Upper lobe of left lung (tissue), 4 donors: ENCODE results near the gene SLC25A25.

Experiments used
- EP300 ChIP-seq, 4 donors: sonication (generic); formaldehyde crosslinking; IDR thresholded peaks; one replicate each; pipeline ENCODE4 v1.5.1; 2017; ENCODE audit warnings: antibody characterized with exemption in 4 of 4, control low read depth in 2 of 4
- POLR2AphosphoS5 ChIP-seq, 2 donors: sonication (generic); formaldehyde crosslinking; IDR thresholded peaks; one replicate each; pipeline ENCODE4 v1.5.1; 2017; ENCODE audit warnings: antibody characterized with exemption in 2 of 2
- TF ChIP-seq, protein P1 (sequence below), 6 experiments: fragments of 450-650 bp in 4 of 6; fragments of 200-600 bp in 2 of 6; sonication (generic) in 2 of 6; IDR thresholded peaks; one replicate each; pipeline ENCODE4 v1.5.1; 2016 to 2019; ENCODE audit warnings: antibody characterized with exemption in 6 of 6

DNA sequence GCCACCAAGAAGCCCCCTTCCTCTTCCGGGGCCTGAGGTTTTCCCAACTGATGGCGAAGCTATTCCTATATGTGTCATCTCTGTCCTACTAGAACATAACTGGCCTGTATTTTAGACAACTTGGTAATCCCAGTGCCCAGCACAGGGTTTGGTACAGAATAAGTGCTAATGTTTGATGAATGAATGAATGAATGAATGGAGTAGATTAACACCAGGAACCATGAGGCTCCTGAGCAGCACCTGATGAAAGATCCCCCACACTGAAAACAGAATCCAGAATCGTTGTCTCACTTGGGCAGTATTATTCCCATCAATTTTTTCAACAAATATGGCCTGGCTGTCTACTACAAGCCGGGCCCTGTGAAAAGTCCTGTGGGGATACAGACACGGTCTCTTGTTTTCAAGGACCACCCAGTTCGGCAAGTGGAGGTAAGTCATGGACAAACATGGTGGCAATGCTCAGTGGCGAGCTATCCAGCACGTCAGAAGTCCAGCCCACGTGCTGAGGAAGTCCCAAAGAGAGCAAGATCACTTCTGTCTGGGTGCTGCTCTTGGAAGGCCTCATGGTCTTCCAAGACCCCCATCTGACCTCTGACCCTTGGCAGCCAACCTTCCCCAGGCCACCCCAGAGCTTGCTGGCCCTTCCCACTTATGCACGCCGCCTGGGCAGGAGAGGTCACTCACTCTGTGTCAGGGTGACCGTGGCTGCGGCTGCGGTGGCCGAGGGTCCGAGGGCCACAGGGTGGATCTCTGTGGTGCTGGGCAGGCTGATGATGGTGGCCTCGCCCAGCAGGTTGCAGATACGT, 1.9 kb upstream of the SLC25A25 start:
- TF ChIP-seq POLR2AphosphoS5 (IDR thresholded peaks at IDR 0.05) = no peak
- TF ChIP-seq, protein P1, sequence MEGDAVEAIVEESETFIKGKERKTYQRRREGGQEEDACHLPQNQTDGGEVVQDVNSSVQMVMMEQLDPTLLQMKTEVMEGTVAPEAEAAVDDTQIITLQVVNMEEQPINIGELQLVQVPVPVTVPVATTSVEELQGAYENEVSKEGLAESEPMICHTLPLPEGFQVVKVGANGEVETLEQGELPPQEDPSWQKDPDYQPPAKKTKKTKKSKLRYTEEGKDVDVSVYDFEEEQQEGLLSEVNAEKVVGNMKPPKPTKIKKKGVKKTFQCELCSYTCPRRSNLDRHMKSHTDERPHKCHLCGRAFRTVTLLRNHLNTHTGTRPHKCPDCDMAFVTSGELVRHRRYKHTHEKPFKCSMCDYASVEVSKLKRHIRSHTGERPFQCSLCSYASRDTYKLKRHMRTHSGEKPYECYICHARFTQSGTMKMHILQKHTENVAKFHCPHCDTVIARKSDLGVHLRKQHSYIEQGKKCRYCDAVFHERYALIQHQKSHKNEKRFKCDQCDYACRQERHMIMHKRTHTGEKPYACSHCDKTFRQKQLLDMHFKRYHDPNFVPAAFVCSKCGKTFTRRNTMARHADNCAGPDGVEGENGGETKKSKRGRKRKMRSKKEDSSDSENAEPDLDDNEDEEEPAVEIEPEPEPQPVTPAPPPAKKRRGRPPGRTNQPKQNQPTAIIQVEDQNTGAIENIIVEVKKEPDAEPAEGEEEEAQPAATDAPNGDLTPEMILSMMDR (IDR thresholded peaks at IDR 0.05) = no peak
- TF ChIP-seq EP300 (IDR thresholded peaks at IDR 0.05) = no peak
